Epithelial cell of esophagus (primary cell): ENCODE results near the gene RHOF.

Experiments used
- DNase-seq: peaks from one replicate; pipeline ENCODE4 v3.0.0; 2010; ENCODE audit warnings: low read depth
- H3K4me3 ChIP-seq: 2 replicates; pipeline ENCODE4 v1.5.1; 2011; ENCODE audit warnings: mild to moderate bottlenecking, low read length, control low read depth
- CTCF ChIP-seq: IDR thresholded peaks from 2 replicates; pipeline ENCODE4 v1.5.1; 2011; ENCODE audit warnings: low read depth, mild to moderate bottlenecking, low read length, control low read depth, inconsistent platforms; ENCODE audit not compliant: insufficient read depth; ENCODE audit errors: missing control alignments

RHOF gene

GRCh38 chr12:121796855-121797751, 3.6 kb upstream of the RHOF start:
- H3K4me3 ChIP-seq: peak overlapping the region; percentile 48
- no peak for TF ChIP-seq CTCF
- DNase-seq: peak; percentile 54

DNA sequence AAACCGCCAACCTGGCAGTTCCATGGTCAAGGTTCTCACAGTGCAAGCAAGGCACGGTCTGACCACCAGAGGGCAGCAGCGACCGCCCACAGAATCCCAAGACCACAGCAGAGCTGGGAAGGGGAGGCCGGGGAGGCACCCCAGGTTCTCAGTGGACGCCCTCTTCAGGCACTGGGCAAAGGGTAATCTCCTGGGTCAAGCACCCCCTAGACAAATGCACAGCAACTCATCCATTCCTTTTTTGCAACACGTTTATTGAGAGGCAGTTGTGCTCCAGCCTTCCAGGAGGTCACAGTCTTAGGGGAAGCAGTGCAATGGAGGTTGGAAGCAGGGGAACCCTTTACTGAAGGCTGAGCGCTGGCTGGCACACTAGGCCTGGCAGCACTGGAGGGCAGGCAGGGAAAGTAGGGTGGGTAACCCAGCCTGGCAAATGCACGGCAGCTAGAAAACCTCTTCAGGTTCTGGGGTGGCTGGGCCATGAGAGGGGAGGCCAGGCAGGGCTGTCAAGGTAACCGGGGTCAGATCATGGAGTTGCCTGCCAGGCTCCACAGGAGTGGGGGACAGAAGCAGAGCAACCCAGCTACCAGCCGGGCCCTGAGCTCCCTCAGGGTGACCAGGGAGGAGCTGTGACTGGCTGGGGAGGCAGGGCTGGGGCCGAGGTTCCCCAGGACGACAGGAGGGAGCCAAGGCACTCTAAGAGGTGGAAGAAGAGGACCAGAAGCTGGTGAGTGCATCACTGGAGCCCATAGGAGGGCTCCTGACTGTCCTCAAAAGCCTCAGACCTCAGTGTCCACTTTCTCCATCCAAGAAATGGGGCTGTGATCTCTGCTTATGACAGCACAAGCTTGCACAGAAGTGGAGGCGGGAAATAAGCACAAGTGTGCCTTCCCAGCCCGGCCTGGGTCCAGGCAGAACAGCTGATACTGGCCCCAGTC, 1.8 kb upstream of the RHOF start:
- H3K4me3 ChIP-seq: no peak overlapping the region
- DNase-seq: peak; percentile 84
- peak; percentile 95 for TF ChIP-seq CTCF

DNA sequence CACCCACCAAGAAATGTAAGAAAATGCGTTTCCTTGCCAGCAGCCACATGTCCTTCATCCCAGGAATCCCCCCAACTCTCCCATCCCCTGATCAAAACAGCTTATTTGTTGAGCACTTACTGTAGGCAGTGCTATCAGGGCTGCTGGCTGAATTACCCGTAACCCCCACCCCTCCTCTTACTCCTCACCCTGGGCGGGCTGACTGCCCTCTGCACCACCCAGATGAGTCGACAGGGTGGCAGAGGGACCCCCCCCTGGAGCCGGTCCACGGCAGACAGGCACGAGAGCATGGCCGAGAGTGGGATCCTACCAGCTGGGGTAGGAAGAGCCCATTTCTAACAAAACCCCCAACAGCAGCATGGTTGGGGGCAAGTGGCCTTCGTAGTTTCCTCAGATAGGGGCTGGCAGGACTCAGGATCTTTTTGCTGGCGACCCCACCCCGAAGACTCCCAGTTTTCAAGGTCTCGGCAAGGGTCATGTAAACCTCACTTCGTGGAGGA, 1.1 kb upstream of the RHOF start:
- DNase-seq: no peak
- peak overlapping the region; percentile 5 for H3K4me3 ChIP-seq
- TF ChIP-seq CTCF: no peak

- H3K4me3 ChIP-seq: peak overlapping the region; percentile 52
- TF ChIP-seq CTCF: peak; percentile 87
- peak; percentile 94 for DNase-seq
Observed at GRCh38 chr12:121793838-121794533, 498 bp upstream of the RHOF start.

DNA sequence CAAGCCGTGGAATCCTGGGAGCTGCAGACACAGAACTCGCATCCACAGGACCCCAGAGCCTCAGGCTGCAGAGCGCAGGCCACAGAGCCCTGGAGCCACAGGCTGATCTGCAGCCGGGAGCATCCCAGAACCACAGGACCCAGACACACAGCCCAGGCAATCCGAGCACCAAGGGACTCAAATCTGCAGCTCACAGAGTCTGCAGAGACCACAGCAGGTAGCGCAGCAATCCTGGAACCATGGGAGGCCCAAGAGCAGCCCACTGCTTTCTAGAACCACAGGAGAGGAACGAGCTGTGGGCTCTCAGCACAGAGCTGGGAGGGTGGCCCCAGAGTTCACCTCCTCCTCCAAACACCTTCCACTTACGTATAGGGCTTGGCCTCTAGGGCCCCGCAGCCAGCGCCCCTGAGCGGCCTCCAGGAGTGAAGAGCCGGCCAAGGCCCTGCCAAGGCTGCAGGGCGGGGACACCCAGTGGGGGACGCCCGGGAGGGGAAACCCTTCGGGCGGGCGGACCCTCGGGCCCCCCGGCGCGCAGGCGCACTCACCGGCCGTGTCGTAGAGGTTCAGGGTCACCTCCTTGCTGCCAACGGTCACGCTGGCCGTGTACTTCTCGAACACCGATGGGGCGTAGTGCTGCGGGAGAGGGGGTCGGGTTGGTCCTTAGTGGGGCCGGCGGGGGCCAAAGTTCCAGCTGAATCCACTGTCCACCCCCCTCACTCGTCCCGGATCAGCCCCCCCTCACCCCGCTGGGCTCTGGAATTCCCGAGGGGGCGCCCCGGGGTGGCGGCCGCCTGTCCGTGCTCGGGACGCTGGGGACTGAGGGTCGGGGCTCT, 665 bp downstream of the RHOF start:
- no peak for DNase-seq
- peak overlapping the region; percentile 21 for H3K4me3 ChIP-seq
- no peak for TF ChIP-seq CTCF
